GM15510 (cell line): ENCODE data around the gene PLCB2.

Source experiments
- POLR2A ChIP-seq: IDR thresholded peaks from 3 replicates; pipeline ENCODE4 v1.6.1; 2011; ENCODE audit warnings: borderline replicate concordance; ENCODE audit not compliant: insufficient read length; ENCODE audit errors: extremely low read depth

PLCB2 gene

DNA sequence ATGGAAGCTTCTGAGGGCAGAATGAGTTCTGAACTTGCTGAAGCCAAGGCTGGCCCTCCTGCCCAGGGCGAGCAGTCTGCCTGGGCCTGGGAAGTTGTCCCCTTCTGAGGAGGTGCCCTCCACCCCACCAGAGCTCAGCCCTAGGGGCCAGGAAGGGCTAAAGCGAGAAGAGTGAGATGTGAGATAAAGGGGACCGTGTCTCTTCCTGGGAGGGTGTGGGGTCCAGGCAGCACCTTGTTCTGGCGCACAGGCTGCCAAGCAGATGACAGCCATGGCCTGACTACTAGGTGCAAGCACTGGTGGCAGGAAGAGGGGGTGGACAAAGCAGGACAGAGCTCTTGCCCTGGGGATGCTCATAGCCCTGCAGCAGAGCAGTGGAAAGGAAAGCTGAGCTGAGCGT lies 65.1 kb downstream of the PLCB2 start:
- no peak for TF ChIP-seq POLR2A

DNA sequence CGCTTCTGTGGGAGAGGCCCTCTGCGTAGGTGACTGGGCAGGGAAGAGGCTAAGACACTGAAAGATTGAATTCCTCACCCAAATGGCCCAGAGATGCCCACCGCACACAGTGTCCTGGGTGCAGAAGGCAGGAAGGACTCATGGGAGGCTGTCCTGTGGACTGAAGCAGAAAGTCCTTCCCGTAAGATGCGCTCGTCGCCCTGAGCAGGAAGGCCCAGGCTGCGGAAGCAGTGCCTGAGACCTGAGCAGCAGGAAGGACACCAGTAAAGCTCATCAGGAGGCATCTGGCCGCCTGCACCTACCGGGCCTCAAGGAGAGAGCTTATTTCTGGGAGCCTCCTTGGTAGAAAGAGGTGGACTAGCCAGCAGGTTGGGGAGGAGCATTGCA lies 65.5 kb downstream of the PLCB2 start:
- no peak for TF ChIP-seq POLR2A

DNA sequence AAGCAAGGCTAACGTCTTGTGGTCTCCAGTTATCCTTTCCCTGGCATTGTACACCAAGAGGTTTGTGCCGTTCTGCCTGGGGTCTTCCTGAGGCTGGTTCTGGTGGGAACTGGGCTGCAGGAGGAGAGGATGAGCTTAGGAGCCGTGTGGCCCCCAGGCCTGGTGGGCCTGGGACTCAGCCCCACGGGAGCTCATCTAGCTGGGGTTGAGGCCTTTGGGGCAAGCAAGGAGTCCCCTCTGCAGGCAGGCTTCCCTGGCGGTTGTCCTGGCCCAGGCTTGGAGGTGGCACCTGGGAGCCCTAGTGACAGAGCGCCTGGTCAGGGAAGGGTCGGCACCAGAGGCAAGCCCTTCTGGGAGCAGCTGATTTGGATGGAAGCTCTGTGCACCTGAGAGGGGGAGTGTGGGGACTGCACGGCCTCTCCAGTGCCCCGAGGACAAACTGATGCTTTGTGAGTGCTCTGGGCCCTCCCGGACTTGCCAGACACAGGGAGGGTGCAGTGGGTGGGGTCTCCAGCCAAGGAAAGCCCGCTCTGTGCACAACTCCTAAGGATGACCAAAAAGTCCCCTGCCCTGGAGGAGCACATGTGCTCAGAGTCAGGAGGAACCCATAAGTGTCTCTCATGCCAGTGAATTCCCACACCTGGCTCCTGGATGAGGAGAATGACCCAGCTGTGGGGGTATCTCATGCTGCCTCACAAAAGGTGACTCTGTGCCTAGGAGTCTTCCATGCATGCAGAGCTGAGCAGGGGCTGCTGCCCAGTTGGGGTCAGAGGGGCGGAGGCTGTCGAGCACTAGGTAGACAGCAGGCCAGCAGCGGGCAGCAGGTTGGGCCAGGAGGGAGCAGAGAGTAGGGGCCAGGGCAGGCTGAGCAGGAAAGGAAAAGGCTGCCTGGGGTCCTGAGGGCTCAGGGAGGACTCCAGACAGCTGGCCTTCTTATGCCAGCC lies 66.2 kb downstream of the PLCB2 start:
- no peak for TF ChIP-seq POLR2A

DNA sequence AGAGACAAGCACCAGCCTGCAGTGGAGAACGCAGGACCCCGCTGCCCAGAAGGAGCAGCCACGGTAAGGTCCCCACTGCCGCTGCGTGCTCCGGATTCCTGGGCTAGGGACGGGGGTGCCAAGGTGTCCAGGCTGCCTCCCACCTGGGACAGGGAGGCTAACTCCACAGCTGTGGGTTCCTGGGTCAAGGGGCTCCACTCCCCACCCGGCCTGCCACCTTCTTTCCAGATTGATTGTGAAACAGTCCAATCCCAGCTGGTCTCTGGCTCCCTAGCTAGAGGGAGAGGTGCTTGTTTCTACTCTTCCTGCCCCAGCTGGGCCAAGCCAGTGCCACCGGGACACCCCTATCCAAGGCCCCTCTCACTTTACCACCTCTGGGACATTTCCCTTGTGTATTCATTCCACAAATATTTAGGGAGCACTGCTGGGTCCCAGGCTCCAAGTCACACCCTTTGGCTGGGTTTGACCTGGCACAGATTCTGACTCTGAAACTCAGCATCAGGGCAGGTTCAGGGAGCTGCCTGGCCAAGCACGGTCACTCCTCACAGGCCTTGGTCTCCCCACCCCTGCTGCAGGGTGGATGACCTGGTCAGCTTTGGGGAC lies 67.0 kb downstream of the PLCB2 start:
- TF ChIP-seq POLR2A = no peak

DNA sequence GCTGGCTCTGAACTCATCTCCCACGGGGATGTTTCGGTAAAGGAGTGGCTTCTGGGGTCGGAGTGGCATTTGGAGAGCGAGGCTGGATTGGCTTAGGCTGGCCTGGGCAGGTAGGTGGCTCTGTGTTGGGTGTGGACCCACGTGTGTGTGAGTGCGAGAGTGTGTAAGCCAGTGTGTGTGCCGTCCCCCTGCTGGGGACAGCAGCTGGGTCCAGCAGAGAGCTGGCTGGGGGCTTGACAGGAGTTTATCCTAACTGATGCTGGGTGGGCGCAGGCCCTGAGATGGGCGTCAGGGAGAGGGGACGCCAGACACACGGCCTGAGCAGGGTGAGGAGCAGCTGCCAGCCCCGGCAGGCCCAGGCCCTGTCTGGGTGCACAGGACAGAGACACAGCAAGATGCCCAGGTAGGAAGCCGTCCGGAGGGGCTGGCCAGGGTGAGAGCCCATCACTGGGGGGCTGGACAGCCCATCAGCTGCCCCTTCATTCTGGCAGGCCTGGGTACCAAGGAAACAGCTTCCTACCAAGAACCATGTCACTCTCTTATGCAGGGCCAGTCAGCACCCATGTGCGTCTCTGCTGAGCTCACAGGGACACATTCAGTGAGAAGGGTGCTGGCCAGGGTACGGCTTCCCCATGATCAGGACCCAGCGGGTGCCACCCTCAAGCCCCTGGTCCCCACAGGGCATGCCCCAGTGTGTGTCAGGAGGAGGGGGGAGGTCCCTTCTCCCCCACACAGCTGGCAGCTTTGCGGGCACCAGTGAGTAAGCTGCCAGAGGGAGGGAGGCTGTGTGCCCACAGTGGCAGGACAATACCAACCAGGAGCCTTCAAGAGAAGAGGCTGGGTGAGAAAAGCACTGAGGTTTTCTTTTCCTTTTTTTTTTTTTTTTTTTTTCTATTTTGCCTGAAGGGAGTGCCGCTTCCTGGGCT lies 67.8 kb downstream of the PLCB2 start:
- no peak for TF ChIP-seq POLR2A

DNA sequence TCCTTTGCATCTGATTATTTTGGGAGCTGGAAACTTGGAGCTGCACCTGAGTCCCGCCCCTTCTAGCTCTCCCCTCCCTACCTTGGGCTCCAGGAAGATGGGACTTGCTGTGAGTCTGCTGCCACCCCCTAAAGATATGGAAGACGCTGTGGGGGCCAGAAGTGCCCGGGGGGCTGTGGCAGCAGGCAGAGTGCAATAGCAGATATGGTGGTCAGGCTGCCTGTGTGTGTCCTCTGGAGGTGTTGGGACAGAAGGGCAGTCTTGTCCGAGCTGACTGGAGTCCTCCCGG lies 68.4 kb downstream of the PLCB2 start:
- TF ChIP-seq POLR2A = no peak

DNA sequence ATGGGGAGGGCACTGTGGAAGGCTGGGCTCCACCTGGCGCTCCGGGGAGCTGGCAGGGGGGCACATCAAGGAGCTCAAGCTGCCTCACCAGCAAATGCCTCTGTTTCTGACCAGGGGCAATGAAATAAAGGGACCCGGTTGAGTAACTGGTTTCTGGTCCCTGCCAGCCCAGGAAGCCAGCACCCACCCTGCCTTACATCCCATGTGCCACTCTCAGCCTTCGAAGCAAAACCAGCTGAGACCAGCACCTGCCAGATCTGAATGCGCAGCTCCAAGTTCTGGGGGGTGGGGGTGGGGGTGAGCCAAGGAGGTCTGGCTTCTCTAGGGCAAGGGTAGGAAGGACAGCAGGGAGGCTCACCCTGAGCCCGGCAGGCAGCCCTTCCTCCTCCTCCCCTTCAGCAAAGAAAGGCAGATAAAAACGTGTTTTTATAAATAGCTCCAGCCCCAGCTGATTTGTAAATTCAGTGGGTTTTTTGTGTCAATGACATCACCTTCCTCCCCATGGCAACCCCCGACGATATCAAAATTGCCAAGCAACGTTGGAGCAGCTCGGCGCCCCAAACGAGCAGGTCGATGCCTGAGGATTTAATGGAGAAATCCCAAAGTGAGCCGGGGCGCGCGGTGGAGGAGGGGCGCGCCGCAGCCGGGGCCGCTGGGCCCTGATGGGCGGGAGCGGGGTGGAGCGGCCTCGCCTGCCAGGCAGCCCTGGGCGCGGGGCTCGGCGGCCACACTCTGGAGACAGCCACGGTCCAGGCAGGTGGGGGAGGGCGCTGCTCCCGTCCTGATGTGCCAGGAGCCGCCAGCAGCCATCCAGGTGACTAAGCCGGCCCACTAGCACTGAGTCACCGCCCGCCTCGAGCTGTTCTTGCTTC lies 69.0 kb downstream of the PLCB2 start, which contains the start of gene PAK6:
PAK6 (plus strand) TSS at position 532 of the 872 bp plus-strand sequence. CDS start 25,723 bp downstream, outside the sequence.
- TF ChIP-seq POLR2A = no peak
